ENCODE measurements around the gene RAD18. TPM values are rescaled to one million over a fixed set of nuclear protein-coding genes. Genes with fewer than 3 reads are reported as not detected.

RAD18 gene
- total RNA-seq, 1 experiment from 2014 or later, result 25.8 TPM

GRCh38 chr3:8872261-8872660 is 91.0 kb downstream of the RAD18 start:
- H3K27ac Mint-ChIP-seq (ENCODE audit: unreplicated experiment), result no peak overlapping the region
- H3K4me1 Mint-ChIP-seq (ENCODE audit: low read depth, unreplicated experiment), result peaks cover 47% of the 10 kb centered on the region
- no TSS peak for BruUV-seq (replicated peaks)
- no peak for DNase-seq
- no peaks in the 10 kb centered on the region for H3K36me3 Mint-ChIP-seq (ENCODE audit: insufficient read depth, unreplicated experiment)
- CTCF ChIA-PET, result no interaction called here
- intact Hi-C loops (cut with micrococcal nuclease; ENCODE audit: unreplicated experiment), result no loop called here
- no peak overlapping the region for H3K4me3 Mint-ChIP-seq (ENCODE audit: low read depth, unreplicated experiment)
- no peaks in the 10 kb centered on the region for H3K9me3 Mint-ChIP-seq (ENCODE audit: low read depth, unreplicated experiment)
- H3K27me3 Mint-ChIP-seq (ENCODE audit: unreplicated experiment), result no peaks in the 10 kb centered on the region
- TF ChIP-seq CTCF (IDR thresholded peaks at IDR 0.05; ENCODE audit: unreplicated experiment), result no peak

- no peak overlapping the region for H3K27ac Mint-ChIP-seq (ENCODE audit: unreplicated experiment)
- no TSS peak for BruUV-seq (replicated peaks)
- H3K4me3 Mint-ChIP-seq (ENCODE audit: low read depth, unreplicated experiment), result no peak overlapping the region
- H3K27me3 Mint-ChIP-seq (ENCODE audit: unreplicated experiment), result no peaks in the 10 kb centered on the region
- CTCF ChIA-PET, result no interaction called here
- no peak for TF ChIP-seq CTCF (IDR thresholded peaks at IDR 0.05; ENCODE audit: unreplicated experiment)
- no peak for DNase-seq
- H3K4me1 Mint-ChIP-seq (ENCODE audit: low read depth, unreplicated experiment), result peaks cover 47% of the 10 kb centered on the region
- H3K36me3 Mint-ChIP-seq (ENCODE audit: insufficient read depth, unreplicated experiment), result no peaks in the 10 kb centered on the region
- intact Hi-C loops (cut with micrococcal nuclease; ENCODE audit: unreplicated experiment), result no loop called here
- no peaks in the 10 kb centered on the region for H3K9me3 Mint-ChIP-seq (ENCODE audit: low read depth, unreplicated experiment)
Observed at GRCh38 chr3:8871306-8871705, 92.0 kb downstream of the RAD18 start.

GRCh38 chr3:8870134-8870533 is 93.1 kb downstream of the RAD18 start:
- CTCF ChIA-PET, result no interaction called here
- DNase-seq, result no peak
- Mint-ChIP-seq H3K36me3 (ENCODE audit: insufficient read depth, unreplicated experiment) (no peaks in the 10 kb centered on the region), H3K9me3 (ENCODE audit: low read depth, unreplicated experiment) (no peaks in the 10 kb centered on the region), H3K27ac (ENCODE audit: unreplicated experiment) (peak overlapping the region; percentile 59), H3K4me1 (ENCODE audit: low read depth, unreplicated experiment) (peaks cover 46% of the 10 kb centered on the region), H3K4me3 (ENCODE audit: low read depth, unreplicated experiment) (no peak overlapping the region), H3K27me3 (ENCODE audit: unreplicated experiment) (no peaks in the 10 kb centered on the region)
- BruUV-seq (replicated peaks), result no TSS peak
- intact Hi-C loops (cut with micrococcal nuclease; ENCODE audit: unreplicated experiment), result no loop called here
- TF ChIP-seq CTCF (IDR thresholded peaks at IDR 0.05; ENCODE audit: unreplicated experiment), result no peak

- Mint-ChIP-seq H3K4me1 (ENCODE audit: low read depth, unreplicated experiment) (peaks cover 41% of the 10 kb centered on the region), H3K4me3 (ENCODE audit: low read depth, unreplicated experiment) (no peak overlapping the region), H3K9me3 (ENCODE audit: low read depth, unreplicated experiment) (no peaks in the 10 kb centered on the region), H3K36me3 (ENCODE audit: insufficient read depth, unreplicated experiment) (no peaks in the 10 kb centered on the region), H3K27me3 (ENCODE audit: unreplicated experiment) (no peaks in the 10 kb centered on the region), H3K27ac (ENCODE audit: unreplicated experiment) (peak overlapping the region; percentile 59)
- CTCF ChIA-PET, result no interaction called here
- no peak for TF ChIP-seq CTCF (IDR thresholded peaks at IDR 0.05; ENCODE audit: unreplicated experiment)
- BruUV-seq (replicated peaks), result no TSS peak
- intact Hi-C loops (cut with micrococcal nuclease; ENCODE audit: unreplicated experiment), result no loop called here
- DNase-seq, result peak; percentile 33
Observed at GRCh38 chr3:8869613-8870012, 93.7 kb downstream of the RAD18 start.

- intact Hi-C loops (cut with micrococcal nuclease; ENCODE audit: unreplicated experiment), result no loop called here
Observed at GRCh38 chr3:8868996-8869395, 94.3 kb downstream of the RAD18 start.

More at GRCh38 chr3:8868996-8869395, 94.3 kb downstream of the RAD18 start:
- TF ChIP-seq CTCF (IDR thresholded peaks at IDR 0.05; ENCODE audit: unreplicated experiment), result no peak
- Mint-ChIP-seq H3K4me1 (ENCODE audit: low read depth, unreplicated experiment) (peaks cover 34% of the 10 kb centered on the region), H3K9me3 (ENCODE audit: low read depth, unreplicated experiment) (no peaks in the 10 kb centered on the region), H3K27ac (ENCODE audit: unreplicated experiment) (no peak overlapping the region), H3K36me3 (ENCODE audit: insufficient read depth, unreplicated experiment) (no peaks in the 10 kb centered on the region), H3K4me3 (ENCODE audit: low read depth, unreplicated experiment) (no peak overlapping the region), H3K27me3 (ENCODE audit: unreplicated experiment) (no peaks in the 10 kb centered on the region)
- CTCF ChIA-PET, result no interaction called here
- no peak for DNase-seq
- no TSS peak for BruUV-seq (replicated peaks)
